Measurements from ENCODE around the gene ADAP1. TPM values are rescaled to one million over a fixed set of nuclear protein-coding genes. Genes with fewer than 3 reads are reported as not detected.

The ADAP1 gene
- total and polyA plus RNA-seq, 2 of the 13 experiments (the other 11 are each of a cell fraction or from before 2014, with no cell fraction given): 10.5 to 24.6 TPM

DNA sequence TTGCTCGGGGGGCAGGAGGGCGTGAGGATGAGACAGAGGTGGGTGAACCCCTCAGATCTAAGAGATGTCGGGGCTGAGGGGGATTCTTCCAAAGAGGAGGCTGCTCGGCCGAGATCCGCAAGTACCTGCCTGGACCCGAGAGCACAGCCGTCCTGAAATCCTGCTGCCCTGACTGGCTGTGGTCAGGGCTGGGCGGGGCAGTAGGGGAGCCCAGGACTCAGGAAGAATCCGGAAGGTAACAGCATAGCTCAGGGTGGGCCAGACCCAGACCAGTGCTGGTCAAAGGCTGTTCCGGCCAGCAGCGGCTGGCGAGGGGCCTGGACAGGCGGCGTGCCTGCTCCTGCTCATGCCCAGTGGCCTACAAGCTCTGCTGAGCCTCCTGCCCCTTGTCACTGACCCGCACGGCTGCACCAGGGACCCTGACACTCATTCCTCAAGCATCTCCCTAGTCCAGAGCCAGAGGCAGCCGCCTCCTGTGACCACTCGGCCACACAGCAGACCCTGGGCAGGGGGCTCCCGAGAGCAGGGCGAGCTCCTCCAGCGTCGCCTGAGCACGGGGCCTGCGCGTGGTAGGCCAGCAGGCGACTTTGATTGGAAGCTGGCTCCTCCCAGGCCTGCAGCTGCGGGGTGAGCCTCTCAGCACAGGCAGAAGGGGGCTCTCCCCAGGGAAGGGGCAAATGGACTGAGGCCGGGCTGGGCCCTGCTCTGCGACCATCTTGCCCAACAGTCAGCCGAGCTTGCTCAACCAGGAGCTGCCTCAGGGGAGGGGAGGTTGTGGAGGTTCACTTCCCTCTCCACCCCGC, 3.1 kb upstream of the ADAP1 start (continued):
- TF ChIP-seq, protein P1, sequence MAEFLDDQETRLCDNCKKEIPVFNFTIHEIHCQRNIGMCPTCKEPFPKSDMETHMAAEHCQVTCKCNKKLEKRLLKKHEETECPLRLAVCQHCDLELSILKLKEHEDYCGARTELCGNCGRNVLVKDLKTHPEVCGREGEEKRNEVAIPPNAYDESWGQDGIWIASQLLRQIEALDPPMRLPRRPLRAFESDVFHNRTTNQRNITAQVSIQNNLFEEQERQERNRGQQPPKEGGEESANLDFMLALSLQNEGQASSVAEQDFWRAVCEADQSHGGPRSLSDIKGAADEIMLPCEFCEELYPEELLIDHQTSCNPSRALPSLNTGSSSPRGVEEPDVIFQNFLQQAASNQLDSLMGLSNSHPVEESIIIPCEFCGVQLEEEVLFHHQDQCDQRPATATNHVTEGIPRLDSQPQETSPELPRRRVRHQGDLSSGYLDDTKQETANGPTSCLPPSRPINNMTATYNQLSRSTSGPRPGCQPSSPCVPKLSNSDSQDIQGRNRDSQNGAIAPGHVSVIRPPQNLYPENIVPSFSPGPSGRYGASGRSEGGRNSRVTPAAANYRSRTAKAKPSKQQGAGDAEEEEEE (CRISPR knock-in tag; IDR thresholded peaks at IDR 0.05; ENCODE audit: borderline replicate concordance): no peak
- TF ChIP-seq HMG20A (CRISPR knock-in tag; IDR thresholded peaks at IDR 0.05; ENCODE audit: borderline replicate concordance) (no peak; the same call in 1 of the 2 replicates), ZFP37 (CRISPR knock-in tag; IDR thresholded peaks at IDR 0.05; ENCODE audit: borderline replicate concordance) (peak; percentile 92), ISX (CRISPR knock-in tag; conservative IDR thresholded peaks at IDR 0.05) (0 out of 2 replicates have a peak, but pooled peaks have one; percentile 38), ZNF446 (CRISPR knock-in tag; IDR thresholded peaks at IDR 0.05) (peak; percentile 97), ZNF264 (CRISPR knock-in tag; IDR thresholded peaks at IDR 0.05) (peak; percentile 72), ATRX (CRISPR knock-in tag; IDR thresholded peaks at IDR 0.05; ENCODE audit: borderline replicate concordance) (no peak), RBM22 (optimal IDR thresholded peaks at IDR 0.05; ENCODE audit: low read length) (no peak), TCF7 (IDR thresholded peaks at IDR 0.05; ENCODE audit: low read depth) (no peak), TBP (CRISPR knock-in tag; IDR thresholded peaks at IDR 0.05) (no peak), ZNF121 (CRISPR knock-in tag; IDR thresholded peaks at IDR 0.05) (no peak; the same call in 1 of the 2 replicates)
- TF ChIP-seq, protein P2, sequence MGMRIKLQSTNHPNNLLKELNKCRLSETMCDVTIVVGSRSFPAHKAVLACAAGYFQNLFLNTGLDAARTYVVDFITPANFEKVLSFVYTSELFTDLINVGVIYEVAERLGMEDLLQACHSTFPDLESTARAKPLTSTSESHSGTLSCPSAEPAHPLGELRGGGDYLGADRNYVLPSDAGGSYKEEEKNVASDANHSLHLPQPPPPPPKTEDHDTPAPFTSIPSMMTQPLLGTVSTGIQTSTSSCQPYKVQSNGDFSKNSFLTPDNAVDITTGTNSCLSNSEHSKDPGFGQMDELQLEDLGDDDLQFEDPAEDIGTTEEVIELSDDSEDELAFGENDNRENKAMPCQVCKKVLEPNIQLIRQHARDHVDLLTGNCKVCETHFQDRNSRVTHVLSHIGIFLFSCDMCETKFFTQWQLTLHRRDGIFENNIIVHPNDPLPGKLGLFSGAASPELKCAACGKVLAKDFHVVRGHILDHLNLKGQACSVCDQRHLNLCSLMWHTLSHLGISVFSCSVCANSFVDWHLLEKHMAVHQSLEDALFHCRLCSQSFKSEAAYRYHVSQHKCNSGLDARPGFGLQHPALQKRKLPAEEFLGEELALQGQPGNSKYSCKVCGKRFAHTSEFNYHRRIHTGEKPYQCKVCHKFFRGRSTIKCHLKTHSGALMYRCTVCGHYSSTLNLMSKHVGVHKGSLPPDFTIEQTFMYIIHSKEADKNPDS (CRISPR knock-in tag; IDR thresholded peaks at IDR 0.05): peak; percentile 93
- TF ChIP-seq, protein P3, sequence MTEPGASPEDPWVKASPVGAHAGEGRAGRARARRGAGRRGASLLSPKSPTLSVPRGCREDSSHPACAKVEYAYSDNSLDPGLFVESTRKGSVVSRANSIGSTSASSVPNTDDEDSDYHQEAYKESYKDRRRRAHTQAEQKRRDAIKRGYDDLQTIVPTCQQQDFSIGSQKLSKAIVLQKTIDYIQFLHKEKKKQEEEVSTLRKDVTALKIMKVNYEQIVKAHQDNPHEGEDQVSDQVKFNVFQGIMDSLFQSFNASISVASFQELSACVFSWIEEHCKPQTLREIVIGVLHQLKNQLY (CRISPR knock-in tag; IDR thresholded peaks at IDR 0.05): peak; percentile 99
- TF ChIP-seq, protein P4, sequence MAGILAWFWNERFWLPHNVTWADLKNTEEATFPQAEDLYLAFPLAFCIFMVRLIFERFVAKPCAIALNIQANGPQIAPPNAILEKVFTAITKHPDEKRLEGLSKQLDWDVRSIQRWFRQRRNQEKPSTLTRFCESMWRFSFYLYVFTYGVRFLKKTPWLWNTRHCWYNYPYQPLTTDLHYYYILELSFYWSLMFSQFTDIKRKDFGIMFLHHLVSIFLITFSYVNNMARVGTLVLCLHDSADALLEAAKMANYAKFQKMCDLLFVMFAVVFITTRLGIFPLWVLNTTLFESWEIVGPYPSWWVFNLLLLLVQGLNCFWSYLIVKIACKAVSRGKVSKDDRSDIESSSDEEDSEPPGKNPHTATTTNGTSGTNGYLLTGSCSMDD (CRISPR knock-in tag; IDR thresholded peaks at IDR 0.05): peak; percentile 94; the same call in 1 of the 2 replicates
- TF ChIP-seq, protein P5, sequence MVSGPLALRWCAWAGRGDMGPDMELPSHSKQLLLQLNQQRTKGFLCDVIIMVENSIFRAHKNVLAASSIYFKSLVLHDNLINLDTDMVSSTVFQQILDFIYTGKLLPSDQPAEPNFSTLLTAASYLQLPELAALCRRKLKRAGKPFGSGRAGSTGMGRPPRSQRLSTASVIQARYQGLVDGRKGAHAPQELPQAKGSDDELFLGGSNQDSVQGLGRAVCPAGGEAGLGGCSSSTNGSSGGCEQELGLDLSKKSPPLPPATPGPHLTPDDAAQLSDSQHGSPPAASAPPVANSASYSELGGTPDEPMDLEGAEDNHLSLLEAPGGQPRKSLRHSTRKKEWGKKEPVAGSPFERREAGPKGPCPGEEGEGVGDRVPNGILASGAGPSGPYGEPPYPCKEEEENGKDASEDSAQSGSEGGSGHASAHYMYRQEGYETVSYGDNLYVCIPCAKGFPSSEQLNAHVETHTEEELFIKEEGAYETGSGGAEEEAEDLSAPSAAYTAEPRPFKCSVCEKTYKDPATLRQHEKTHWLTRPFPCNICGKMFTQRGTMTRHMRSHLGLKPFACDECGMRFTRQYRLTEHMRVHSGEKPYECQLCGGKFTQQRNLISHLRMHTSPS (CRISPR knock-in tag; IDR thresholded peaks at IDR 0.05; ENCODE audit: low read depth): peak; percentile 65
- TF ChIP-seq, protein P6, sequence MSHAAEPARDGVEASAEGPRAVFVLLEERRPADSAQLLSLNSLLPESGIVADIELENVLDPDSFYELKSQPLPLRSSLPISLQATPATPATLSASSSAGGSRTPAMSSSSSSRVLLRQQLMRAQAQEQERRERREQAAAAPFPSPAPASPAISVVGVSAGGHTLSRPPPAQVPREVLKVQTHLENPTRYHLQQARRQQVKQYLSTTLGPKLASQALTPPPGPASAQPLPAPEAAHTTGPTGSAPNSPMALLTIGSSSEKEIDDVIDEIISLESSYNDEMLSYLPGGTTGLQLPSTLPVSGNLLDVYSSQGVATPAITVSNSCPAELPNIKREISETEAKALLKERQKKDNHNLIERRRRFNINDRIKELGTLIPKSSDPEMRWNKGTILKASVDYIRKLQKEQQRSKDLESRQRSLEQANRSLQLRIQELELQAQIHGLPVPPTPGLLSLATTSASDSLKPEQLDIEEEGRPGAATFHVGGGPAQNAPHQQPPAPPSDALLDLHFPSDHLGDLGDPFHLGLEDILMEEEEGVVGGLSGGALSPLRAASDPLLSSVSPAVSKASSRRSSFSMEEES (CRISPR knock-in tag; IDR thresholded peaks at IDR 0.05): peak; percentile 85
